GM19324 (cell line): ENCODE results near the gene LLGL2.

Experiments
- ATAC-seq: cut with Tn5 transposase; IDR thresholded peaks from one replicate; pipeline ENCODE4 v1.9.1; 2021; ENCODE audit warnings: mild to moderate bottlenecking, moderate library complexity; ENCODE audit not compliant: unreplicated experiment, low FRiP score

The LLGL2 gene

DNA sequence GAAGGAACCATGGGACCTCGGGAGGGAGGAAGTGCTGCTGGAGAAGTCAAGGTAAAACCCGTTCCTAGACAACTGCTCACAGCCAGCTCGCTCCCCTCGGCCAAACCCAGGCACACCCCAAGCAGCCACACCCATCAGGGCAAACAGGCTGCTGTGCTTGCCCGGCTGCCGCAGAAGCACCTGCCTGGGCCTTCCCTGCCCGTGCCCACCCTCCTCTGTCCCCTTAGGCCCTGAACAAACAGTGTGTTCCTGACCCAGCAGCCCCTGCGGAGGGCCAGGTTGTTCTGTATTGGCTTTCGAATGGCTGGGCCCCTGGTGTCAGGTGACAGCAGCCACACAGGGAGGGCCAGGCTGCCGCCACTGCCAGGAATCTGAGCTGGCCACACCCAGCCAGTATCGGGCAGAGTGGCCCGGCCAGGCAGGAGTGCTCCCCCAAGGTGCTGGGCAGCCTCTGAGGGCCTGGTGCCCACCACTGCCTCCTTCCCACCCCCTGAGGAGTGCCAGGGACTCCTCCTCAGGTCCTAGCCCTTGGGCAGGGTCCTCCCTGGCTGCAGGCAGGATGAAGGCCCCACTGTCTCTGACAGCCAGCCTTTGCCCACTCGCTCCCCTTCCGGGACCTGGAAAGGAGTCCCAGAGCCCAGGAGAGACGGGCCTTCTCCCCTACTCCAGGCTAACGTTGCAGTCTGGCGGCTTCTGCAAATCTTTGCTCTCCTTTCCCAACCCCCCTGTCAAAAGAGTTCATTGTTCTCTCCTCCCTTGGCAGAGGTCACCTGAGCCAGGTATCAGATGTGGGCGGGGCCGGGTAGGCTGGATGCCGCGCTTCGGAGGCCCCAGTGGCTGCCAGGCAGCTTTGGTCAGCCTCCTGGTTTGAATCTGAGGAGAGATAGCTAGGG lies 24.0 kb downstream of the LLGL2 start:
- no peak for ATAC-seq

DNA sequence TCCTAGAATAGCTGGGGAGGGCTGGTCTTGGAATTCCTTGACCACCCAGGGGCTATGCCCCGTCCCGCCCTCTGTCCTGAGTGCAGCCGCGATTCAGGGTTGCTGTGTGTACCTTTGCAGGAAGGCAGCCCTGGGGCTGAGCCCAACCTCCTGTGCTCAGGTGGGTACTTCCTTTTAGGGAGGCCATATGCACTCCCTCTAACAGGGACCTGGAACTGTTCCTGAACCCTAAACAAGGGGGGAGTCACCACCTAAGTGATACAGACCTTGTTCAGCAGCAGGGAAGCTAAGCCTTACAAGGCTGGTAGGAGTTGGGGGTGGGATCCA lies 24.6 kb downstream of the LLGL2 start:
- no peak for ATAC-seq

DNA sequence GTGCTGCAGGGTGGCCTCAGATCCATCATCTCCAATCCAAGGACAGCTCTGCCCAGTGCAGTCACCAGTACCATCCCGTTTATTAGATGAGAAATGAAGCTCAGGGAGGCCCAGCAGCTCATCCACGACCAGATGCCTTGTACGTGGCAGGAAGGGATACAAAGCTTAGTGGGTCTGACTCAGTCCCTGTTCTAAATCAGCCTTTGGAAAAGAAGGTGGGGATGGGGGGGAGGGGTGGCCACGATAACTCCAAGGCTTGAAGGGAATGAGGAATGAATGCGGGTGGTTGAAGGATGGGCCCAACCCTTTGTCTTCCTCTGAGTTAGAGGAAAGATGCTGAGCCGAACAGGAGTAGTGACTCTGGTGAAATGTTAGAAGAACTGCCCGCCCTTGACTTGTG lies 25.8 kb downstream of the LLGL2 start:
- ATAC-seq, result no peak

DNA sequence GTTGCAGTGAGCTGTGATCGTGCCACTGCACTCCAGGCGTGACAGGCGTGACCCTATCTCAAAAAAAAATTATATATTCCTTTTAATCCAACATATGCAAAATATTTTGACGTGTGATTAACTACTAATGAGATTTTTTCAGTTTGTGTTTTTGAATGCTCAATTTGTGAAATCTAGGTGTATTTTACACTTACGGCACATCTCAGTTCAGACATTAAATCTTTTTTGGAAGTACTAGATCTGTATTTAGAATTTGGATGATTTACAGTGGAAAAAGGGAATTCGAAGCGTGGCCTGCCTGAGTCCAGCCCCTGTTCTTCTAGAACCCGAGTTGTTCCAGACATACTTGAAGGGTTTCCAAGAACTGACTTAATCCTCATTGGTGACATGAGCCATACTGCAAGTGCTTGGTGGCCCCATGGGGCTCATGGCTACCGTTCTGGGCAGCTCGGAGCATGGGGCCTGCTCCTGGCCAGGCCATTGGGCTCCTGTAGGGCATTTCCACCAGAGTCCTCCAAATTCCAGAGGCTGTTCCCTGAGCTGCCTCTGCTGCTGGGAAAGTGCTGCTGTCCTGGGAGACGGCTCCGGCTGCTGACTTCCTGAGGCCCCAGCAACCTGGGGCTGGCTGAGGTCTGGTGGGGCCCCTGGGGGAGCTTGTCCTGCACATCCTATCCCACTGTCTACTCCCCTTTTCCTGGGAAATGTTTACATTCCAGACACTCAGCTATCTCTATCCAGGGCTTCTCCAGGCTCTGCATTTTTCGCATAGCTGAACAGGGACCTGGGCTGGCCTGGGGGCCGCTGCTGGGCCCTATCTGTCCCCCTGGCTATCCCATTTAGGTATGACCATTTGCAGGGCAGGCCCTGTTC lies 27.2 kb downstream of the LLGL2 start:
- no peak for ATAC-seq

DNA sequence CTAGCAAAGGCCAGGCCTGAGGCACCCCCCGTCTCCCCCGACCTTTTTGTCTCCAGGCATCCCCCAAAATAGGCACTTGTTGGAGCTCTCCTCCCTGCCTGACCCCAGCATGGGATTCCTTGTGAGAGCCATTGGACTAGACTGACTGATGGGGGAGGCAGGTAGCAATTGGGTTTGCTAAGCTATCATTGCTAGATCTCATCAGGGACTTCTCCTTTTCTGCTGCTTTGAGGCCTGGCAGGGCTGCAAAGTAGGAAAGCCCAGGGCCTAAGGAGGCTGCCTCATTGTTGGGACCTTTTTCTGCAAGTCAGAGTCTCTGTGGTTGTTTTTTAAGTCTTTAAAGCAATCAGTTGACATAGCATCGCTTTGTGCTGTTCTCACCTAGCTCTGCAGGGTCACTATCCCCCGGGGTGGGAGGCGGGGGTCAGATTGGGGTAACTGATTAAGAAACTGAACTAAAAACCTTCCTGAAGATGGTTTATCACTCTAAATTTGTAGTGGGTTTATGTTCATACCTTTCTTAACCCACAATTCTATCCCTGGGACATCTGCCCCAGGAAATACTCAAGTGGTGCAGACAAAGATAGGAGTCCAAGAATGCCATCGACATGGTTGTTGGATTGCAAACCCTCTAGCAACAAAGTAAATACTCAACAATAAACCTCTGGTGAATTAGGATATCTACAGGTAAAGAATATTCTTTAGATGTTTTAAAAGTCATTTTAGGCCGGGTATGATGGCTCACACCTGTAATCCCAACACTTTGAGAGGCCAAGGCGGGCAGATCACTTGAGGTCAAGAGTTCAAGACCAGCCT lies 28.0 kb downstream of the LLGL2 start:
- ATAC-seq, result no peak

DNA sequence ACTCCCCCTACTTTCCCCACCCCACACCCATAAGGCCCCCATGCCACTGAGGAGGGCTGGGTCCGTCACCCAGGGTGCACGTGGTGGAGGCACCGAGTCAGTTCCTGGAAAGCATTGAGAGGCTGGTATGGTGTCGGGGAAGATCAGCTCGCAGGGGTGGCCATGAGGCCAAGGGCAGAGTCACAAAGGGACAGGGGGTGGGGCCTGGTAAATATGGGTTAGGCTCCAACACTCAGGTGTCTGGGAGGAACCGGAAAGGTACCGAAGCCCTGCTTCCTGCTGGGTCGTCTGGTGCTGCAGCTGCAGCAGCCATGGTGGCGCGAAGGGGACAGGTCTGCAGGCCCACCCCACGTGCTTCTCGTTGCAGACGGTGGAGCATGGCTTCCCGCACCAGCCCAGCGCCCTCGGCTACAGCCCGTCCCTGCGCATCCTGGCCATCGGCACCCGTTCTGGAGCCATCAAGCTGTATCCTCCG lies 30.2 kb downstream of the LLGL2 start:
- no peak for ATAC-seq

DNA sequence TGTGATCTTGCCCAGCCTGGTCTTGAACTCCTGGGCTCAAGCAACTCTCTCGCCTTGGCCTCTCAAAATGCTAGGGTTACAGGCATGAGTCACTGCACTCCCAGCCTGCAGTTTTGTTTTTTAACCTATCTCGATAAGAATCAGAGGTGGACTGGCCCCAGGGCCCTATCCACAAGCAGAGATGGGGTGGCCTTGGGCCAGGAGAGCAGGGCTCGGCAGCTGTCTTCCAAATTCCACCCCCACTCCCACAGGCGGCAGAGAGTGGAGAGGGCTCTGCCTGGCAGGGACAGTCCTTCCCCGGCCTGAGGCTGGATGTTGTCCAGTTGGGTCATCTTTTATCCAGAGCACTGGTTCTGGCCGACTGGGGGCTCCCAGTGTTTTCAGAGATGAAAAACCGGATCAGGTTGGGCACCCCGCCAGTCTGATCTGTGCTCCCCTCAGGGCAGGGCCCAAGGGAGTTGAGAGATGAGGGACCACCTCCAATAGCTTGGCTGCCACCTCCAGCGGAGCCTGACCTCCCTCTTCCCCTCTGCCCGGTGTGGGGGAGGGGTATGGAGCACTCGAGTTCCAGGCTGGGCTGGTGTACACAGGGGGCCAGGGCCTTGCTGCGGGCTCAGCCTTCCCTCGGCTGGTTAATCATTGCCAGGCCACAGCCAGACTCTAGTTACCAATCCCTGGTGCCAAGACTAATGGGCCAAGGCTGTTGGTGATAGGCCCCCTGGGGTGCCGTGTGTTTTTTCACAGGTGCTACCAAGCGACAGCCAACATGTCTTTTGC lies 31.8 kb downstream of the LLGL2 start:
- no peak for ATAC-seq

DNA sequence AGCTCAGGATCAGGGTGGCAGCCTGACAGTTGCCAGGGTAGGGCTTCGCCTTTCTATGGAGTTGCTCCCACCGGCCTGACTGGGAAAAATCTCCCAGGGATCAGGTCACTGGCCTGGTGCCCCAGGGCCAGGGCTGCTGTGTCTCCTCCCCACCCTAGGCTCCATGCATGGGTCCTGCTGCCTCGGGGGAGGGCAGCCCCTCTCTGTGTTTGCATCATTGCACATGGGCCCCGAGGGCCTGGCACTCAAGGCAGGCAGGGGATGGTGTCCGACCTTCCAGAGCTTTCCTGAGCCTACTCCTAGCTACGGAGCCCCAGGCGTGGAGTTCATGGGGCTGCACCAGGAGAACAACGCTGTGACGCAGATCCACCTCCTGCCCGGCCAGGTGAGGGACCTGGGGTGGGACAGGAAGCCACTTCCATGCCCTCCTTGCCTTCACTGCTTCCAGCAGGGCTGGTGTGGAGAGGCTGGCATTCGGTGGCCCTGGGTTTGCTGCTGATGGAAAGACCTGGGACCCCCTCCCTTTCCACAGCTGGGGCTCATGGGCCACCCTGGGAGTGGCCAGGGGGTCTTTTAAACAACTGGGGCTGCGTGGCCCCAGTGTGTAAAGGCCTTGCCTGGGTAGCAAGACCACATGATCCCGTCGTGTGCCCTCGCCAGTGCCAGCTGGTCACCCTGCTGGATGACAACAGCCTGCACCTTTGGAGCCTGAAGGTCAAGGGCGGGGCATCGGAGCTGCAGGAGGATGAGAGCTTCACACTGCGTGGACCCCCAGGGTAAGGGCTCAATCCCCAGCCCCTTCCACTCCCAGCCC lies 32.6 kb downstream of the LLGL2 start:
- ATAC-seq, result no peak

DNA sequence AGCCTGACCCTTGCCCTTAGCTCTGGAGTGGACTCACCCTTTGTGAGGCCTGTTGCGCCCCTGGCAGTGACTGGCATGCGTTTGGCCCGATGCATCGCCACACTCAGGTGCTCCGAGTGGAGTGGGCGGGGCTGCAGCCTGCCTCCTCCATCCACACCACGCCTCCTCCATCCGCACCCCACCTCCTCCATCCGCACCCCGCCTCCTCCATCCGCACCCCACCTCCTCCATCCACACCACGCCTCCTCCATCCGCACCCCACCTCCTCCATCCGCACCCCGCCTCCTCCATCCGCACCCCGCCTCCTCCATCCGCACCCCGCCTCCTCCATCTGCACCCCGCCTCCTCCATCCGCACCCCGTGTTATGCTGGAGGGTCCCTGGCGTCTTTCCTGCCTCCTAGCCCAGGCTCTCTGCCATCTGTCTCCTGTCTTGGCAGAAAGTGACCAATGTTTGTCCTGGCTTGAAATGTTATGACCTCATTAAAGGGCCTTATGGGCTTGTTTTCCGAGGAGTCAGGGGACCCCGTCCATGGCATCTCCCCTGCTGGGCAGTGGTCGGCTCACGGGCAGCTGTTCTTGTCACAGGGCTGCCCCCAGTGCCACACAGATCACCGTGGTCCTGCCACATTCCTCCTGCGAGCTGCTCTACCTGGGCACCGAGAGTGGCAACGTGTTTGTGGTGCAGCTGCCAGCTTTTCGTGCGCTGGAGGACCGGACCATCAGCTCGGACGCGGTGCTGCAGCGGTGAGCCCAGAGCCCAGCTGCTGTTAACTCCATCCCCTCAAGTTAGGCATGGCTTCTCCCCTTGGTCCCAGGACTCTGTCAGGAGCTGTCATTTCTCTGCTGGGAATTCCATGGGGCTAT lies 33.4 kb downstream of the LLGL2 start:
- ATAC-seq, result no peak

DNA sequence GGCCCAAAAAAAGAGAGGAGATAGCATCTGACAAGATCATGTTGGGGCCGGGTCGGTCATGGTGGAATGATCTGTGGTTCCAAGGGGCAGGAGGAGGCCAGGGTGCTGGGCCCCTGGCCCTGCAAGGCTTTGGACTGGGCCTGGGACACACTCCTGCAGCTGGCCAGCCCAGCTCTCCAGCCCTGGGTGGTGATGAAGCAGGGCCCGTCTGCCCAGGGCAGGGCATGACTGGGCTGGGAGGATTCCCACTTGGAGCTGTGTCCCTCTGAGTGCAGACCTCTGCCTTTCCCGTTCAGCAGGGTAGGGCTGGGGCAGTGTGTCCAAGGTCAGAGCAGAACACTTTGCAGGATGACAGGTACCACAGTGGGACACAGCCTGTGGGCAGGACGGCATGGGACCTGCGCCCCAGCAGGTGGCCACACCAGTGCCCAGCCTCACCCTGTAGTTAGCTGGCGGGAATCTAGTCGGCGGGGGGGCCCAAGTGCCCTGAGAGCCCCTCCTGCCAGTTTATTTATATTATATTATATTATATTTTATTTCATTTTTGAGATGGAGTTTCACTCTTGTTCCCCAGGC lies 34.5 kb downstream of the LLGL2 start:
- no peak for ATAC-seq

DNA sequence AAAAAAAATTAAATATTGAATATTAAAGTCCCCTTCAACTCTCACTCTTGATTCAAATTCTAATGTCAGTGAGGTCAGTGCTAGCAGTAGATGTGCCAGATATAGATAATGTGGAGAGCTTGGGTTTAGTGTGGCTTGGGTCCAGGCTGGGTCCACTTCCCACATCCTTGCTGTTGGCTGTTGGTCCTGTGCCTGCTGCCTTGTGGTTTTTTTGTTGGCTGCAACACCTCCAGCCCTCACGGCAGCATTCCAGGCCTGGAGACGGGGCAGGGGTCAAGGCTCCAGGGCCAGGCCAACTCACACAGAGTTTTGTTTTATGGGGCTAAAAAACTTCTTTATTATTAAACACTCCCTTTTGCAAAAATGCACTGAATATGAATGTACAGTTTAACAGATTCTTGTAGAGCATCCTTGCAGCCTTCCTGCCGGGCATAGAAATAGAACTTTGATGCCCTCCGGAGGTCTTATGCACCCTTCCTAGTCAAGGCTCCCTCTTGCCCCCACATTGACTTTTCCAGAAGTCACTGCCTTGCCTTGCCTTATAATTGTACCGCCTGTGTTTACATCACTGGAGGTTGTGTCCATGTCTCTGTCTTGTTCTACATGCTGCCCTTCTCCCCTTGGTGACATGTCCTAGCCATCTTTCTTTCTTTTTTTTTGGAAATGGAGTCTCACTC lies 36.6 kb downstream of the LLGL2 start:
- no peak for ATAC-seq

DNA sequence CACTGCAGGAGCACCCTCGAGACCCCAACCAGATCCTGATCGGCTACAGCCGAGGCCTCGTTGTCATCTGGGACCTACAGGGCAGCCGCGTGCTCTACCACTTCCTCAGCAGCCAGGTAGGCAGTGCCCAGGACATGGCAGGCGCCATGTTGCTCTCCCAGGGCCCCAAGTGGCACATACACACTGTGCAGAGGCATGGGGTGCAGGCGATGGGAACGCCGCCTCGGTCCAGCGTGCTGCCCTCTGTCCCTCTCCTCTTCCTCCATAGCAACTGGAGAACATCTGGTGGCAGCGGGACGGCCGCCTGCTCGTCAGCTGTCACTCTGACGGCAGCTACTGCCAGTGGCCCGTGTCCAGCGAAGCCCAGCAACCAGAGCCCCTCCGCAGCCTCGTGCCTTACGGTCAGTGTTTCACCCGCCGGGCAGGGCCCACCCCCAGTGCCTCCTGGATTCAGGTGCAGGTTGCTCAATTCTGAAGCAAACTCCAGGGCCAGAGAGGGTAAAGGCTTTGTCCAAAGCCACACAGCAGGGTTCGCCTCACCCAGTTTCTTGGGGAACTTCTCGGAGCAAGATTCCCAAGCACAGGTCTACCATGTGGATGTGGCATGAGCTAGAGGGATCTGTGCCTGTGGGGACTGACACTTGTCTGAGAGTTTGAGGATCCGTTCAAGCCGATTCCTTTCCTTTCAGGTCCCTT lies 37.7 kb downstream of the LLGL2 start:
- no peak for ATAC-seq

DNA sequence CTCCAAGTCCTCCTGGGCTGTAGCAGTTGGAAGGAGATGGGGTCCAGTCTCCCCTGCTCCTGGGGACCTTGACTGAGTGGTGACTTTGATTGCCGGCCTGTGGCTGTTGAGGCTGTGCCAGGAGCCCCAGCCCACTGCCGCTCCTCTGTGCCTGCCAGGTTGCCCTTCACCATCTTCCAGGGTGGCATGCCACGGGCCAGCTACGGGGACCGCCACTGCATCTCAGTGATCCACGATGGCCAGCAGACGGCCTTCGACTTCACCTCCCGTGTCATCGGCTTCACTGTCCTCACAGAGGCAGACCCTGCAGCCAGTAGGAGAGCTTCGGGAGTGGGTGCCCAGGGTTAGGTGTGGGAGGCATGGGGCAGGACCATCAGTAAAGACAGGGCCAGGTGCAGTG lies 38.7 kb downstream of the LLGL2 start:
- ATAC-seq, result no peak

DNA sequence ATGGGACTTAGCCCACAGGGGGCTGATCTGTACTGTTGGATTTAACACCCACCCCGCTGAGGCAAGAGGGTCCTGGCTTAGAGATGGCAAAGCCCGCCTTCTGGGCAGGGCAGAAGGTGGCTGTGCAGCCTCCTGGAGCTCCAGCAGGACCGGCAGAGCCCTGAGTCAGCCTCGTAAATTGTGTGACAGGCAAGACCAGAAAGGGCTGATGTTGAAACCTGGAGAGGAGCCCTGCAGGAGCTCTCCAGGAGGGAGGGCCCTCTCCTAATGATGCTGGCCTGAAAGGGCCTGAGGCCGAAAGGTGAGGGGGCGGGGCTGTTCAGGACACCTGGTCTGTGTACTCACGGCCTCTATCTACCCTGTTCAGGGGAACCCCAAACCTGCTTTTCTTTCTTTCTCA lies 39.6 kb downstream of the LLGL2 start:
- no peak for ATAC-seq

DNA sequence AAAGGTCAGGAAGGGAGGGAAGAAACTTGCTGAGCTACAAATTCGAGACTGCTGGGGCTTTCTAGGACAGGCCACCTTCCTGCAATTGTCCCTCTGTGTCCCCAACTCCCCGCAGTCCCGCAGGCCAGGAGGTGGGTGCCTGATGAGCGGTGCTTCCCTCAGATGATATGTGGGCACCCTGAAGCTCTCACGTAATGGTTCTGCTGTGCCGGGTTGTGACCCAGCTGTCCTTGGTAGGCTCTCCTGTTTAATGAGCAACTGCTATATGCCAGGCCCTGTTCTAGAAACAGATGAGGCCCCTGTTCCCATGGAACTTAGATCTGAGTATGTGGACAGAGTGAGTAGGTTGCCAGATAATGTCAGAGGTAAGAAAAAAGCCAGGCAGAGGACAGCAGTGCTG lies 40.1 kb downstream of the LLGL2 start:
- no peak for ATAC-seq

DNA sequence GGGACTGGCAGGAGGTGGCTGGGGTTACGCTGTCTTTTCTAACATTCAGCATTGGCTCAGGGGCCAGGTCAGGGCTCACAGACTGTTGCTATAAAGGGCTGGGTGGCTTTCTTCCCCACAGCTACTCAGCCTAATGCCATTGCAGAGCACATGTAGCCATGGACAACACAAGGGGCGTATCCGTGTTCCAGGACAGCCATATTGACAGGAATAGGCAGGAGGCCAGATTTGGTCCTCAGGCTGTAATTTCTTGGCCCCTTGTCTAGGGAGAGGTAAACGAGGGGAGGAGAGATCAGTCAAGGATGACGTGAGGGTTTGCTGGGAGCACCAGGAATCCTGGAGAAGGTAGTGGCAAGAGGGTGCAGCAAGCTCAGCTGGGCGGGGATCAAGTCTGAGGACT lies 40.9 kb downstream of the LLGL2 start:
- no peak for ATAC-seq

DNA sequence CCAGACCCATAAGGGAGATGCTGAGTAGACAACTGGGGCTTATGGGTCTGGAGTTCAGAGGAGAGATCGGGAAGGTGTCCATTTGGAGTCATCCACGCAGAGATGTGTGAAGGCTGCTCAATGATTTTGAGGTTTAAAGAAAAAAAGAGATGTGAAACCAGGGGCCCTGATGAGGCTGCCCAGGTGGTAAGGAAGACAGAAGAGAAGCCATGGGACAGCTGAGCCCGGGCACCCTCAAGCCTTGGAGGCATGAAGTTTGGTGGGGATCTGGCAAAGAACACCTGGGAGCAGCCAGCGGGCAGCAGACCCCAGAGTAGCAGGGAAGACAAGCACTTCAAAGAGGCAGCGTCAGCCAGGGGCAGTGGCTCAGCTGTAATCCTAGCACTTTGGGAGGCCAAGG lies 41.3 kb downstream of the LLGL2 start:
- ATAC-seq, result no peak
